ENCODE data around the gene ZNF71. TPM values are rescaled to one million over a fixed set of nuclear protein-coding genes. Genes with fewer than 3 reads are reported as not detected.

ZNF71 gene
- total RNA-seq, 1 donor, result 8.2 TPM

DNA sequence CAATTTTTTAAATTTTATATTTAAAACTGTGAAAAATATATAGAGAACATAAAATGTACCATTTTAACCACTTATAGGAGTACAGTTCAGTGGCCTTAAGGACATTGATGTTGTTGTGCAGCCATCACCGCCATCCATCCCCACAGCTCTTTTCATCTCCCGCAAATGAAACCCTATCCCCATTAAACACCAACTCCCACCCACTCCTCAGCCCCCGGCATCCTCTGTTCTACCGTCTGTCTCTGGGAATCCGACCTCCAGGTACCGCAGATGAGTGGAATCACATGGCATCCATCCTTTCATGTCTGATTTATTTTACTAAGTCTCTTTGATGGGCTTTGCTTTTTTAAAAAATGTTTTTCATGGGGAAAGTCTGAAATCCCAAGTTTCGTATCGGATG is 24.0 kb downstream of the ZNF71 start:
- no peak overlapping the region for H3K4me3 ChIP-seq (ENCODE audit: low read depth, low read length)
- TF ChIP-seq, protein P1, sequence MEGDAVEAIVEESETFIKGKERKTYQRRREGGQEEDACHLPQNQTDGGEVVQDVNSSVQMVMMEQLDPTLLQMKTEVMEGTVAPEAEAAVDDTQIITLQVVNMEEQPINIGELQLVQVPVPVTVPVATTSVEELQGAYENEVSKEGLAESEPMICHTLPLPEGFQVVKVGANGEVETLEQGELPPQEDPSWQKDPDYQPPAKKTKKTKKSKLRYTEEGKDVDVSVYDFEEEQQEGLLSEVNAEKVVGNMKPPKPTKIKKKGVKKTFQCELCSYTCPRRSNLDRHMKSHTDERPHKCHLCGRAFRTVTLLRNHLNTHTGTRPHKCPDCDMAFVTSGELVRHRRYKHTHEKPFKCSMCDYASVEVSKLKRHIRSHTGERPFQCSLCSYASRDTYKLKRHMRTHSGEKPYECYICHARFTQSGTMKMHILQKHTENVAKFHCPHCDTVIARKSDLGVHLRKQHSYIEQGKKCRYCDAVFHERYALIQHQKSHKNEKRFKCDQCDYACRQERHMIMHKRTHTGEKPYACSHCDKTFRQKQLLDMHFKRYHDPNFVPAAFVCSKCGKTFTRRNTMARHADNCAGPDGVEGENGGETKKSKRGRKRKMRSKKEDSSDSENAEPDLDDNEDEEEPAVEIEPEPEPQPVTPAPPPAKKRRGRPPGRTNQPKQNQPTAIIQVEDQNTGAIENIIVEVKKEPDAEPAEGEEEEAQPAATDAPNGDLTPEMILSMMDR (IDR thresholded peaks at IDR 0.05; ENCODE audit: insufficient read depth, low read depth, low read length), result no peak
- DNase-seq (ENCODE audit: low read depth), result no peak

DNA sequence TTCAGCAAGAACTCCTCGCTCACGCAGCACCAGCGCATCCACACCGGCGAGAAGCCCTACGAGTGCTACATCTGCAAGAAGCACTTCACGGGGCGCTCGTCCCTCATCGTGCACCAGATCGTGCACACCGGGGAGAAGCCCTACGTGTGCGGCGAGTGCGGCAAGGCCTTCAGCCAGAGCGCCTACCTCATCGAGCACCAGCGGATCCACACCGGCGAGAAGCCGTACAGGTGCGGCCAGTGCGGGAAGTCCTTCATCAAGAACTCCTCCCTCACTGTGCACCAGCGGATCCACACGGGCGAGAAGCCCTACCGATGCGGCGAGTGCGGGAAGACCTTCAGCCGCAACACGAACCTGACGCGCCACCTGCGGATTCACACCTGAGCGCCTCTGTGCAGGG is 27.3 kb downstream of the ZNF71 start:
- TF ChIP-seq, protein P1 (IDR thresholded peaks at IDR 0.05; ENCODE audit: insufficient read depth, low read depth, low read length), result no peak
- H3K4me3 ChIP-seq (ENCODE audit: low read depth, low read length), result no peak overlapping the region
- DNase-seq (ENCODE audit: low read depth), result no peak

DNA sequence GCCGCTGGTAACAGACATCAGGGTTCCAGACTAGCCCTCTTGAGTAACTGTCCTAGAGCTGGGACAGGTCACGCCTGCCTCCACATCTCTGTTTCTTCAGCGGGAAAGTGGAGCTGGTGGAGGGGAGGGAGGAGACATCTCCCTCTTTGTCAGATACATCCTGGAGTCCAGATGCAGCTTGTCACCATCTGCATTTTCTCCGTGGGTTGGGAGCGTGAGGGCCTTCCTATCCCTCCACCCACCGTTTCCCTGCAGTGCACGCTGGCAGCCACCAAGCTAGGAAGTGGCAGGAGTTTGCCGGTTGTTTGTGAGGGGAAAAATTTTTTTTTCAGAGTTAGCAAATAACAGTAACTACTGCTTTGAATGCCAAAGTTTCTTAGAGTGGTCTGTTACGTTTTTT is 27.9 kb downstream of the ZNF71 start:
- no peak overlapping the region for H3K4me3 ChIP-seq (ENCODE audit: low read depth, low read length)
- DNase-seq (ENCODE audit: low read depth), result no peak
- TF ChIP-seq, protein P1 (IDR thresholded peaks at IDR 0.05; ENCODE audit: insufficient read depth, low read depth, low read length), result no peak

DNA sequence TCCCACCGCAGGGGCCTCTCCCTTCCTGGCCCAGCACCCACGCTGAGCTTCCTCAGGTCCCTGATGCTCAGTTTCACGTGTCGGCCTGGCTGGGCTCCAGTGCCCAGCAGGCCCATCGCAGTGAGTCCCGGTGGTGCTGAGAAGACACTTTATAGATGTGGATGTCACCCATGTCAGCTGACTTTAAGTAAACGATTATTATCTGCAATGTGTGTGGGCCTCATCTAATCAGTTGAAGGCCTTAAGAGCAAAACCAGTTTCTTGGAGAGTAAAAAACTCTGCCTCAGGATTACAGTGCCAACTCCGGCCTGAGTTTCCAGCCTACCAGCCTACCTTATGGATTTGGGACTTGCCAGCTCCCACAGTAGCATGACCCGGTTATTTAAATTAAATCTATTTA is 30.6 kb downstream of the ZNF71 start:
- TF ChIP-seq, protein P1 (IDR thresholded peaks at IDR 0.05; ENCODE audit: insufficient read depth, low read depth, low read length), result no peak
- no peak overlapping the region for H3K4me3 ChIP-seq (ENCODE audit: low read depth, low read length)
- no peak for DNase-seq (ENCODE audit: low read depth)

DNA sequence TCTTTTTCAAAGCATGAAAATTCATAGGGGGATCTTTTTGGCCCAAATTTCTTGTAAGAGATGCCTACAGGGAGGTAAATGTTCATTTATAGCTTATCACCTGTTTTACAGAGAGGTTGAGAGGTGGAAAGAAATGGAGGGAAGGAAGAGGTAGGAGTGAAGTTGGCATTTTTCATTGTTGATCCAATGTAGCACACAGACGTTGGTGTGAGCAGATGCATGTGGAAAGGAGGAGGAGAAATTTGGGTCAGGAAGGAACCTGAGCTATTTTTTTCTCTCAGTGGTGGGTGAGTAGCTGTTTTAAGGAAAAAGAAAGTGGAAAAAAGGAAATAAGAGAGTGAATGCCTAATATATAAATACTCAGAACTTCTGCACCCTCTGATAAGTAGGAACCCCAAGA is 37.9 kb downstream of the ZNF71 start:
- no peak for DNase-seq (ENCODE audit: low read depth)
- TF ChIP-seq, protein P1 (IDR thresholded peaks at IDR 0.05; ENCODE audit: insufficient read depth, low read depth, low read length), result no peak
- no peak overlapping the region for H3K4me3 ChIP-seq (ENCODE audit: low read depth, low read length)

DNA sequence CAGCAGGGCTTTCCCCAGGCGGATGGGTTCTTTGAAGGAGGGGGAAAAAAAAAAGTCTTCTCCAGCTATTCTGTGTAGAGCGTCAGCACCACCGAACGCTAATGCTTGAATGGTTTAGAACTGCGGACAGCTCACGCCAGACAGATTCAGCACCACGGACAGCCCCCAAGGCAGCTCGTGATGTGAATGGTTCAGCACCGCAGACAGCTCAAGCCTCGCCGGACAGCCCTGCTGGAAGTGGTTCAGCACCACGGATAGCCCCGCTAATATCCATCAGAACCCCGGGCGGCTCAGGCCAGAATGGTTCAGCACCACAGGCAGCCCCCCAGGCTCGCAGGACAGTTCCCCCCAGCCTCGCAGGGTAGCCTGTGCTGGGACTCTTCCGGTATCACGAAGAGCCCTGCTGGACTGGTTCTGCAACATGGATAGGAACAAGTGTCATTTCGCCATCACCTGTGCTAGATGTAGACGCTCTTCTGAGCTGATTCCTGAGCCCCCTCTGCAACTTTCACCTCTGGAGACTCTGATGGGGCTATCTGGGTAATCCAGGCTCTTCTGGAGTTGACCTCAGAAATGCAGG is 43.0 kb downstream of the ZNF71 start:
- DNase-seq (ENCODE audit: low read depth), result peak; percentile 78
- H3K4me3 ChIP-seq (ENCODE audit: low read depth, low read length), result no peak overlapping the region
- TF ChIP-seq, protein P1 (IDR thresholded peaks at IDR 0.05; ENCODE audit: insufficient read depth, low read depth, low read length), result no peak

DNA sequence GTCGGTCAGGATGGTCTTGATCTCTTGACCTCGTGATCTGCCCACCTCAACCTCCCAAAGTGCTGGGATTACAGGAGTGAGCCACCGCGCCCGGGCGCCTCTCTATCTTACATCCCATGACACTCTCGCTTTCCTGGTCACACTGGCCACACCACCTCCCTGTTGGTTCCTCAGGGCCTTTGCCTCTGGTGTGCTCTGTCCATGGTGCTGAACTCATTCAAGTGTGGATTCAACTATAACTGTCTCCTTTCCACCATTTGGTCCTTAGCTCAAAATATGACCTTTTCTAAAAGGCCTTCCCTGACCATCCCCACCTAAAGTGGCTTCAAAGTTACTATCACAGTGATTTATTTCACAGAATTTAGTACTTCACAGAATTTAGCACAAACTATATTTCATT is 44.1 kb downstream of the ZNF71 start:
- peak; percentile 12 for DNase-seq (ENCODE audit: low read depth)
- H3K4me3 ChIP-seq (ENCODE audit: low read depth, low read length), result no peak overlapping the region
- TF ChIP-seq, protein P1 (IDR thresholded peaks at IDR 0.05; ENCODE audit: insufficient read depth, low read depth, low read length), result no peak
